GM18498 (cell line): Measurements from ENCODE around the gene STRIP1.

Source experiments
- ATAC-seq: cut with Tn5 transposase; IDR thresholded peaks from one replicate; pipeline ENCODE4 v1.9.1; 2021; ENCODE audit warnings: mild to moderate bottlenecking, moderate library complexity; ENCODE audit not compliant: unreplicated experiment

STRIP1 gene

GRCh38 chr1:110089561-110090275 lies 55.3 kb downstream of the STRIP1 start:
- ATAC-seq, result no peak

GRCh38 chr1:110091381-110091780 lies 57.0 kb downstream of the STRIP1 start:
- no peak for ATAC-seq

GRCh38 chr1:110091791-110092190 lies 57.4 kb downstream of the STRIP1 start:
- no peak for ATAC-seq

GRCh38 chr1:110092991-110093390 lies 58.6 kb downstream of the STRIP1 start:
- no peak for ATAC-seq

GRCh38 chr1:110094931-110095654 lies 60.7 kb downstream of the STRIP1 start:
- no peak for ATAC-seq

GRCh38 chr1:110097507-110098221 lies 63.2 kb downstream of the STRIP1 start:
- no peak for ATAC-seq

- no peak for ATAC-seq
Observed at GRCh38 chr1:110098222-110099026, 64.0 kb downstream of the STRIP1 start.

- ATAC-seq, result no peak
Observed at GRCh38 chr1:110100335-110100734, 65.9 kb downstream of the STRIP1 start.

- ATAC-seq, result no peak
Observed at GRCh38 chr1:110102081-110102480, 67.7 kb downstream of the STRIP1 start.
